Ovary (tissue), 3 donors: Measurements from ENCODE around the gene MAST3.

Experiments
- EP300 ChIP-seq: sonication (generic); formaldehyde crosslinking; IDR thresholded peaks from one replicate; pipeline ENCODE4 v1.6.1; 2017; ENCODE audit warnings: antibody characterized with exemption
- POLR2A ChIP-seq: fragments of 450-650 bp; IDR thresholded peaks from one replicate; pipeline ENCODE4 v1.6.1; 2017; ENCODE audit warnings: antibody characterized with exemption, mild to moderate bottlenecking, moderate library complexity
- TF ChIP-seq, protein P1 (sequence below), 3 donors: fragments of 450-650 bp in 2 of 3; fragments of 200-600 bp in 1 of 3; IDR thresholded peaks; one replicate each; pipeline versions ENCODE4 v1.5.1 to v1.8.0; 2016 to 2022; ENCODE audit warnings: antibody characterized with exemption in 3 of 3, mild to moderate bottlenecking in 1 of 3
- donor health status: DM: no; HTN: no; CAD: no.

DNA sequence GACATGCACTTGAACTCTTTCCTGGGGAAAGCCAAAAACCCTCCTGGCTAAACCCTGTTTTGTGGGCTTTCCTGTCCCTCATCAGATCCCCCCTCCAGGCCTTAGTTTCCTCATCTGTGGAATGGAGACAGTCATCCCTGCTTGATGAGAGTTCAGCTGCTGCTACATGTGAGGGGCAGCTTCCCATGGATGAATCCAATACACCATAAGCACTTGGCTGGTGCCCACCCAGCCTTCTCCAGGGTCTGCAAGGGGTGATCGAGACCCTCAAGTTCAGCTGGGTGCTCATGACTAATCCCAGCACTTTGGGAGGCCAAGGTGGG lies 32.4 kb upstream of the MAST3 start:
- TF ChIP-seq, protein P1, sequence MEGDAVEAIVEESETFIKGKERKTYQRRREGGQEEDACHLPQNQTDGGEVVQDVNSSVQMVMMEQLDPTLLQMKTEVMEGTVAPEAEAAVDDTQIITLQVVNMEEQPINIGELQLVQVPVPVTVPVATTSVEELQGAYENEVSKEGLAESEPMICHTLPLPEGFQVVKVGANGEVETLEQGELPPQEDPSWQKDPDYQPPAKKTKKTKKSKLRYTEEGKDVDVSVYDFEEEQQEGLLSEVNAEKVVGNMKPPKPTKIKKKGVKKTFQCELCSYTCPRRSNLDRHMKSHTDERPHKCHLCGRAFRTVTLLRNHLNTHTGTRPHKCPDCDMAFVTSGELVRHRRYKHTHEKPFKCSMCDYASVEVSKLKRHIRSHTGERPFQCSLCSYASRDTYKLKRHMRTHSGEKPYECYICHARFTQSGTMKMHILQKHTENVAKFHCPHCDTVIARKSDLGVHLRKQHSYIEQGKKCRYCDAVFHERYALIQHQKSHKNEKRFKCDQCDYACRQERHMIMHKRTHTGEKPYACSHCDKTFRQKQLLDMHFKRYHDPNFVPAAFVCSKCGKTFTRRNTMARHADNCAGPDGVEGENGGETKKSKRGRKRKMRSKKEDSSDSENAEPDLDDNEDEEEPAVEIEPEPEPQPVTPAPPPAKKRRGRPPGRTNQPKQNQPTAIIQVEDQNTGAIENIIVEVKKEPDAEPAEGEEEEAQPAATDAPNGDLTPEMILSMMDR (IDR thresholded peaks at IDR 0.05), result no peak
- TF ChIP-seq POLR2A, result no peak
- TF ChIP-seq EP300, result no peak
